Measurements from ENCODE around the gene RPL35A.
"Not testable (repeated sequence)": the region's sequence is repeated elsewhere in the genome, so short reads cannot be mapped to it uniquely, and the experiment has no call there.

The RPL35A gene

DNA sequence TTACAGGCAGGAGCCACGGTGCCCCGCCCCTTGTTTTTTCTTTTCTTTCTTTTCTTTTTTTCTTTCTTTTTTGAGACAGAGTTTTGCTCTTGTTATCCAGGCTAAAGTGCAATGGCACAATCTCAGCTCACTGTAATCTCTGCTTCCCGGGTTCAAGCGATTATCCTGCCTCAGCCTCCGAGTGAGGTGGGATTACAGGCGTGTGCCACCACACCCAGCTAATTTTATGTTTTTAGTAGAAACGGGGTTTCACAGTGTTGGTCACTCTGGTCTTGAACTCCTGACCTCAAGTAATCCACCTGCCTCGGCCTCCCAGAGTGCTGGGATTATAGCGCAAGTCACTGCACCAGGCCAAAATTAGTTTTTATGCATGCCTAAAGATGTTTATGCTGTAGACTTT is 2.5 kb downstream of the RPL35A start:
- DNase-seq (ENCODE audit: low read depth), result no peak

DNA sequence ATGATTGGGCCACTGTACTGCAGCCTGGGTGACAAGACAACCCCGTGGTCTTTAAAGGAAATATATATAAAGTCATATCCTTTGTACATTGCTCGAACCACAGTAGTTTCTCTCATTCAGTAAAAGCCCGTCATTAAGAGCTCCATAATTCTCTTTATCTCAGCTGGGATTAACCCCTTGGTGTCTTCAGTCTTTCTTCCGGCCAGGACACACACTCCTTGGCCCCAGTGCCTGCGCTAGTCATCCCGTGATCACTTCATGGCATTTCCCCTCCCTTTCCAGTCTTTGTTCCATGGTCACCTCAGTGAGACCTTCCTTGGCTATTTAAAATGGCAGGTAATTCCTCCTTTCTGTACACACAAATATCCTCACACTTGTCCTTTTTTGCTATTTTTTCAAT is 3.3 kb downstream of the RPL35A start:
- DNase-seq (ENCODE audit: low read depth), result no peak

DNA sequence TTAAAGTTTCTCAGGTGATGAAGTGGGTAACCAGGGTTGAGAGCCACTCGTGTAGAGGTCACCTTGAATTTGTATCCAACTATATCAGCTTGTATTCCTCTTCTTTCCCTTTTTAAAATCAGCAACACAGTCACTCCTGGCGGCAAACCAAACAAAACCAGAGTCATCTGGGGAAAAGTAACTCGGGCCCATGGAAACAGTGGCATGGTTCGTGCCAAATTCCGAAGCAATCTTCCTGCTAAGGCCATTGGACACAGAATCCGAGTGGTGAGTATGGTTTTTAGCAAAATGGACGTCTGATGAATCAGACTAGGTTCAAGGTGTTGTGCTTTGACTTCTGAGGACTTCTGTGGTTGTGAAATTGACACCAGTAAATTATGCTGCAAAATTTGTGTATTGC is 3.9 kb downstream of the RPL35A start:
- no peak for DNase-seq (ENCODE audit: low read depth)

DNA sequence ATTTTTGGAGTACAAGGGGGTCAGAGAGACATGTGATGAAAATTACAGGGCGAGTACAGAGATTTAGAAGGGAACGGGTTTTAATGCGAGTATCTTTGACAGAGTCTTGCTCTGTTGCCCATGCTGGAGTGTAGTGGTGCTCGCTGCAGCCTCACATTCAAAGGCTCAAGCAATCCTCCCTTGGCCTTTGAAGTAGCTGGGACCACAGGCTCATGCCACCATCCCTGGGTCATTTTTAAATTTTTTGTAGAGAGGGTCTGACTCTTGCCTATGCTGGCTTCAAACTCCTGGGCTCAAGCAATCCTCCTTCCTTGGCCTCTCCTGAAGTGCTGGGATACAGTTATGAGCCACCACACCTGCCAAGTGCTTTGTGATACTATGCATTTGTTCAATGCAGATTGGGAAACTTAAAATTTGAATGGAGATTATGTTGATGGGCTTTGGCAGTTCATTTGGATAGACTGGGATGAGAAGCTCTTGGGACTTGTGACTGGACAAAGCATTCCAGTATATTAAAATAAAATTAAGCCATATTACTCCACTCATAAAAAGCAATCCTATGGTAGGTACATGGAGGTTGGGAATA is 6.0 kb downstream of the RPL35A start:
- DNase-seq (ENCODE audit: low read depth), result no peak

DNA sequence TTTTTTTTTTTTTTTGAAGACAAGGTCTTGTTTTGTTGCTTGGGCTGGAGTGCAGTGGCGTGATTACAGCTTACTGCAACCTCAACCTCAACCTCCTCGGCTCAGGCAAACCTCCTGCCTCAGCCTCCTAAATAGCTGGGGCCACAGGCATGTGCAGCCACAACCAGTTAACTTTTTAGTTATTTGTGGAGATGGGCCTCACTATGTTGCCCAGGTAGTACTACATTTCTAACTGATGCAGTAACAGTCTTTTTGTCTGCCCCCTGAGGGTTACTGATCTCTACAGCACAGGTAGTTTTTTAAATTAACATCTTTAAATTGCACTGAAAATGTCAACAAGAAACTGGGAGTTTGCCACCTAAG is 6.6 kb downstream of the RPL35A start:
- no peak for DNase-seq (ENCODE audit: low read depth)

DNA sequence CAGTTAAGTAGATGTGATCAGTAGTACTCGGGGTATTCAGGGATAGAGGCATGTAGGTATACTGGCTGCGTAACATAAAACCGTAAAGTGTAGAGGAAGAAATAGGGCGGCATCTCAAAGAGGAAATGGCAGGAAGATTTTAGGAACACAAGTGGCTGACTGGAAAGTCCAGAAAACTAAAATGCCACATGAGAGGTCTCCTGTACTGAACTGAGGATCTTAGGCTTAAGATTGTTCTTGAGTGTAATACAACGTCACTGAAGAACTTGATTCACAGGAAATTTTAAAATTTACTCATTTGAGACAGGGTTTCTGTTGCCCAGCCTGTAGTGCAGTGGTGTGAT is 7.8 kb downstream of the RPL35A start:
- DNase-seq (ENCODE audit: low read depth), result no peak

DNA sequence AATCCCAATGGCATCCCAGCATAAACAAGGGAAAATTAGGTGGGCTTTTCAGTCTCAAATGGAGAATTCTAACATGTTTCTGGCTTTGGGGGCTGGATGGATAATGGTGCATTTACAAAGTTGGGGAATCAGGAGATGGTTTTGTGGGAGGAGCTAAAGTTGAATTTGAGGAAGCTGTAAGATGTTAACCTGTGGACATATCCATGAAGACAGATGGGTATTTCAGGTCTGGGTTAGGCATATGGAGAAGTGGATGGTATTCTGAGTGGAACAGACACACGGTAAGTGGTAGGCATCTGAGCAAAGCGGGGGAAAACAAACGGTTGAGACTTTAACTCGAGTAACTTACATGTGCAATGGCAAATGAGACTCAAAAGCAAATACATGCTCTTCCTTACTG is 8.4 kb downstream of the RPL35A start:
- no peak for DNase-seq (ENCODE audit: low read depth)

DNA sequence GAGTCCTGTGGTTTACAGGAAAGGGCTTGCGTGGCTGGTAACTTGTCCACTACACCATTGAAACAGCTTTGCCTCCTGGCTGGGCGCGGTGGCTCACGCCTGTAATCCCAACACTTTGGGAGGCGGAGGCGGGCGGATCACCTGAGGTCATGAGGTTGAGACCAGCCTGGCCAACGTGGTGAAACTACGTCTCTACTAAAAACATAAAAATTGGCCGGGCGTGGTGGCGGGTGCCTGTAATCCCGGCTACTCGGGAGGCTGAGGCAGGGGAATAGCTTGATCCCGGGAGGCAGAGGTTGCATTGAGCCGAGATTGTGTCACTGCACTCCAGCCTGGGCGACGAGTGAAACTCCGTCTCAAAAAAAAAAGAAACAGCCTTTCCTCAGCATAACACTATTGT is 8.9 kb downstream of the RPL35A start:
- not testable (repeated sequence) for DNase-seq (ENCODE audit: low read depth)

DNA sequence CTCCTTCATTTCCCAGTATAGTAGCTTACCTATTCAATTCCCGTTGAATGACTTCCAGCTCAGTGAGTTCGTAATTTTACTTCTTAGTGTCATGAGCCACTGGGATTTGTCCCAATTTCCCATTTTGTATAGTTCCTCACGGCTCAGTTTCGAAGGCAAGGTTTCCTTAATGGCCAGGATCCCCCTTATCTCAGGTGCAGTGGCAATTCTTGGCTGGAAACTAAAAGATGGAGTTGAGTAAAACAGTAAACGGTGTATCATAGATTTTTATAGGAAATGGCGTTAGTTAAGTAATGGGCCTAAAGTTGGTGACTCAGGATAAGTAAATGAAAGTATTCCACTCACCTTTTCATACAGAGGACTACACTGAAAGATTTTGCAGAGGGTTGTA is 9.5 kb downstream of the RPL35A start:
- DNase-seq (ENCODE audit: low read depth), result no peak

DNA sequence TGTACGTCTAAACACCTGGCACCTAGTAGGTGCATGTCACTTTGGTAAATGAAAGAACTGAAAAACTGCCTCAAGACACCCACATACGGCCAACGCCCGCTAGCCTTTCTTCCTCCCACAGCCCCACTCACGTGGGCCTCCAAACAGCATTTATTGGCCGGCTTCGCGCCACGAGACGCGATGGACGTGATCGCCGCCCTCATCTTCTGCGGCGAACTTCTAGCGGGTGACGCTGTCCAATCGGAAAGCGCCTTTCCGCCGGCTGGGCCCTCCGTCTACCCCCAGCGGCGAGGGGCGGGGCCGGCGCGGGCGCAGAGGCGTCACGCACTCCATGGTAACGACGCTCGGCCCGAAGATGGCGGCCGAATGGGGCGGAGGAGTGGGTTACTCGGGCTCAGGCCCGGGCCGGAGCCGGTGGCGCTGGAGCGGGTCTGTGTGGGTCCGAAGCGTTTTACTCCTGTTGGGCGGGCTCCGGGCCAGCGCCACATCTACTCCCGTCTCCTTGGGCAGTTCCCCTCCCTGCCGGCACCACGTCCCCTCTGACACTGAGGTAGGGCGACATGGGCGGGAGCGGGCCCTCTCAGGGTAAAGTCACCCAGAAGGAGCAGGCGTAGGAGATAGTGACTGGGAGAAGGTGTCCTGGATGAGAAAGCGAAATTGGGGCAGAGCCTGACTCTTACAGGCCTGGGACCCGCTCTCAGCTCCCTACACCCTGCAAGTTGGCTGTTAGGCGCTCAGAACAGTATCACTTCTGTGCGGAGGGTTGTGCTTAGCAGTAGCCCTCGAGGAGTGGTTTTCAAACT is 10.1 kb downstream of the RPL35A start, which contains the start of gene LMLN:
TSS of gene LMLN (plus strand) at position 327 of the 803 bp plus-strand sequence. CDS start at position 356, 29 bp downstream.
- DNase-seq (ENCODE audit: low read depth), result peak; percentile 90

DNA sequence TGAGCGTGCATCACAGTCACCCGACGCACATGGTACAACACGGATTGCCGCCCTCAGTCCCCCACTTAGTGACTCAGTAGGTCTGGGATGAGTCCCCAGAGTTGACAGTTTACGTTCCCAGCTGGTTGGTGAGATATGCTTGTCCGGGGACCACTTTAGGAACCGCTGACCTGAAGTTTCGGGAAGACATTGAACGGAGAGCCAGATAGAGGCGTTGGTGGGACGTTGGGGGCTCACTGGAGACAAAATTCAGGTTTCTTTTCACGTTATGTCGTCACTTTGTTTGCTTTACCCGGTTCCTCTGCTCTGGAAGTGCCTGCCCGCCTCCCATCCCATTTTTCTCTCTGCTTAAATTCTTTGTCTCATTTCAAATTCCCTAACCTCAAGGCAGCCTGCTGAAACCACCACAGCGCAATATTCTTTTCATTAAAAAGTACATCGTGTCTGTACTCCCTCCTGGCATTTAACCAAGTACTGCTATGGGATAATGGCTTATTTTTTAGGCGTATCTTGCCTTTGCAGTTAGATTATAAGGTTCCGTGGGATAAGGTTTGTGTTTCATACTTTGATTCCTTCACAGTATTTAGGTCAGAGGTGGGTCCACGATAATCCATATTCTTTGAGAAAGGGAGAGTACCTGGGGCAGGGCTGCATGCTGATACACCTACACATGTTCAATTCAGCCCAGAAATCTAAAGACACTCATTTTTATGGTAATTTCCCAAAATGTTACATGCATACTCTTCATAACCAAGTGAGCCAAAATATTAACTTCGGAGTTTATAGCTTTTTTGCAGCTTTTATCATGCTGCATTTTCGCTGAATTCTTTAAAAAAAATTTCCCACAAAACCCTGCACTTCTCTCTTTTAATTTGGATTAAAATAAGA is 10.9 kb downstream of the RPL35A start:
- no peak for DNase-seq (ENCODE audit: low read depth)

DNA sequence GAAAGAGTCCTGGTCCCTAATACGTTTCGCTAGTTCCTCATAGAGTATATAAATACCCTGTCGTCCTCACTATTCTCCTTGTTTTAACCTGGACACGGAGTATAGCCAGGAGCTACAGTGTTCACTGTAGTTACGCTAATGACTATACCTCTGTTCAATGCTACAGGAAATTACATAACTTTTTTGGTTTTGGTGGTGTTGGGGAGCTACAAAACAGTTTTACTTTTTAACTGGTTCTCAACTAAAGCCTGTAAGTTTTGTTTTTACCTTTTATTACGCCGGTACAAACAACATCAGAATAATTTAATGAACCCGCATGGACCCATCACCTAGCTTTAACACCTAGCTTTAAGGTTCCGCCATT is 11.6 kb downstream of the RPL35A start:
- DNase-seq (ENCODE audit: low read depth), result no peak

DNA sequence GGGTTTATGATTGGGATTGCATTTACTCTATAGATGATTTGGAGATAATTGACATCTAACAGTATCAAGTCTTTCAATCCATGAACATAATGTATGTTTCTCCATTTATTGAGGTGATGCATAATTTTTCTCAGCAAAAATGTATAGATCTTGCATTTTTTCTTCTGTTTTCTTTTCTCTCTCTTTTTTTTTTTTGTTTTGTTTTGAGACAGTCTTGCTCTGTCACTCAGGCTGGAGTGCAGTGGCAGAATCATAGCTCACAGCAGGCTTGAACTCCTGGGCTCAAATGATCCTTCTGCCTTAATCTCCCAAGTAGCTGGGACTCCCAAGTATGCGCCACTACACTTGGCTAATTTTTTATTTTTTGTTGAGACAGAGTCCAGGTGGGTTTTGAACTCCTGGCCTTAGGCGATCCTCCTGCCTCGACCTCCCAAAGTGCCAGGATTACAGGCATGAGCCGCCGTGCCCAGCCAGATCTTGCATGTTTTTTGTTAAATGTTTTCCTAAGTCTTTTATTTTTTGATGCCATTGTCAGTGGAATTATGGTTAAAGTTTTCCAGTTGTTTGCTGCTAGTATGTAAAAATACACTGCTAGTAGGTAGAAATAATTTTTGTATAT is 13.1 kb downstream of the RPL35A start:
- DNase-seq (ENCODE audit: low read depth), result no peak

DNA sequence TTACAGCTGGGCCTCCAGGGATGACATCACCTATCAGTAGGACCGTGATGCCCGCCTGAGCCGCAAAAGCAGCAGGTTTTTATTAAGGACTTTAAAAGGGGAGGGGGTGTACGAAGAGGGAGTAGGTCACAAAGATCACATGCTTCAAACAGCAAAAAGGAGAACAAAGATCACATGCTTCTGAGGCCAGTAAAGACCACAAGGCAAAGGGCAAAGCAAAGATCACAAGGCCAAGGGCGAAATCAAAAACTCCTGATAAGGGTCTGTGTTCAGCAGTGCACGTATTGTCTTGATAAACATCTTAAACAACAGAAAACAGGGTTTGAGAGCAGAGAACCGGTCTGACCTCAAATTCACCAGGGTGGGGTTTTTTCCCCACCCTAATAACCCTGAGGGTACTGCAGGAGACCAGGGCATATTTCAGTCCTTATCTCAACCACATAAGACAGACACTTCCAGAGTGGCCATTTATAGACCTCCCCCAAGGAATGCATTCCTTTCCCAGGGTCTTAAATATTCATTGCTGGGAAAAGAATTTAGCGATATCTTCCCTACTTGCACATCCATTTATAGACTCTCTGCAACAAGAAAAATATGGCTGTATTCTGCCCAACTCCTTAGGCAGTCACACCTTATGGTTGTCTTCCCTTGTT is 17.5 kb downstream of the RPL35A start:
- DNase-seq (ENCODE audit: low read depth), result not testable (repeated sequence)

DNA sequence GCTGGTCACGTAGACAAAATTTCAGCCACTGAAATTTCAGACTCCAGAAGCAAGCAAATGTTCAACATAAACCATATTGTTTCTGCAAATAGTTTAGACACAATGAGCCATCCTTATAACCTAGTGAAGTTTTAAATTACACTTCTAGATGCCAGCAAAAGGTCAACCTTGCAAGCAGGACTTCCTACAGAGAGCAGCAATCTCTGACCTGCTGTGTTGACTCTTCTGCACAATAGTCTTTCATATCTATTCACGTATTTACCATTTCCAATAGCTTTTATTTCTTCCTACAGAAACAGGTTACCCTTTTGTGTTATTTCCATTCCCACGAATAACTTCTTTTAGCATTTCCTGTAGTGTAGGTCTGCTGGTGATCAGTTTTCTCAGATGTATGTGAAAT is 20.6 kb downstream of the RPL35A start:
- DNase-seq (ENCODE audit: low read depth), result no peak

DNA sequence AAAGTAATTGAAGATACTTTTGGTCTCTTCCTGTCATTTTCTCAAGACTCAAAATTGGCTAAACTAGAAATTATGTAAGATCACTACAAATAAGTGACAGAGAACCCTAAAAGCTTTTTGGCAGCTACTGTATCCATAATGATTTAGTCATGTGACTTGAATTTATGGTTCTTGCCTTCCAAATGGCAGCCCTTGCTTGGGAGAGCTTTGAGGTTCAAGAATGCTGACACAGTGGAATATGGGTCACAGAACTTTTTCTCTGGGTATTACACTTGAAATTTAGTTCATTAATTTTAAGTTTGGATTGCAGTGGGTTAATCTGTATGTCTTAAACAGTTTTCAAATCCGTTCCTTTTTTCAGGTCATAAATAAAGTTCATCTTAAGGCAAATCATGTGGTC is 24.0 kb downstream of the RPL35A start:
- DNase-seq (ENCODE audit: low read depth), result no peak

DNA sequence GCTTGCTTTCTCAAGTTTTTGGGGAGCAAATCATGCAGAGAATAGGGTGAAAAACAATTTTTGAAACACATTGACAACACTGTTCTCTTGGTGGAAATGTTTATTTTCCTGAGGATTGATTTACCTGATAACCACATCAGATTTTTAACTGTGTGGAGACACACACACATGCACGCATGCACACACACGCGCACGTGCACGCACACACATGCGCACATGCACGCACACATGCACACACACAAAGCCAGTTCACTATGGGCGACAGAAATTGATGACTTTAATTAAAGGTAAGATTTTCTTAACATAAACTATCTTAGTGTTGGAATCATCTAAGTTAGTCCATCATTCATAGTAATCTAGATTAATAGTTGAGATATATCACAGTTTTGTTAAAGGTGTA is 25.3 kb downstream of the RPL35A start:
- DNase-seq (ENCODE audit: low read depth), result no peak

DNA sequence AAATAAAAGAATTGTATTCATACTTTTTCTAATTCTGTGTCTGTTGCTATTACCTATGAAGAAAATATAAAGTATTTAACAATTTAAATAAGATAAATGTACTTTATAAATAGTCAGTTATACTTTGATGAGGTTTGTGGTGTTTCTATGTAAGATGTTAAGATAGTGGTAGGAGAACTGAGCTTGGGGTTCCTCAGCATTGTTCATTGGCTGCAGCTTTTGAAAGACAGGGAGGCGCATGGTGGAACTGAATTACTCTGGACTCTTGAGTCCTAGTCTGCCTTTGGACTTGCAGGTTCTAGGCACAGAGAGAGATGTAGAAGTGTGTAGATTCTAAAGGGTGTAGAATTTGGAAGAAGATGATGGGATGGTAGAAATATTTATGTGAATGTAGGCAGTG is 33.1 kb downstream of the RPL35A start:
- DNase-seq (ENCODE audit: low read depth), result no peak

DNA sequence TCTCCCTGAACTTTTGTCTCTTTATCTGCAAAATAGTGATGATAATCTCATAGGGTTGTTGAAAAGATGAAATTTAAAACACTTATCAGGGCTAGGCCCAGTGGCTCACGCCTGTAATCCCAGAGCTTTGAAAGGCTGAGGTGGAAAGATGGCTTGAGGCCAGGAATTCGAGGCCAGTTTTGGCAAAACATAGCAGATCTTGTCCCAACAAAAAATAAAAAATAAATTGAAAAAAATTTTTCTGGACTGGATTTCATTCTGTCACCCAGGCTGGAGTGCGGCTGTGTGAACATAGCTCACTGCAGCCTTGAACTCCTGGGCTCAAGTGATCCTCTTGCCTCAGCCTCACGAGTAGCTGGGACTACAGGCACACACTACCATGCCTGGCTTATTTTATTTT is 39.7 kb downstream of the RPL35A start:
- no peak for DNase-seq (ENCODE audit: low read depth)

DNA sequence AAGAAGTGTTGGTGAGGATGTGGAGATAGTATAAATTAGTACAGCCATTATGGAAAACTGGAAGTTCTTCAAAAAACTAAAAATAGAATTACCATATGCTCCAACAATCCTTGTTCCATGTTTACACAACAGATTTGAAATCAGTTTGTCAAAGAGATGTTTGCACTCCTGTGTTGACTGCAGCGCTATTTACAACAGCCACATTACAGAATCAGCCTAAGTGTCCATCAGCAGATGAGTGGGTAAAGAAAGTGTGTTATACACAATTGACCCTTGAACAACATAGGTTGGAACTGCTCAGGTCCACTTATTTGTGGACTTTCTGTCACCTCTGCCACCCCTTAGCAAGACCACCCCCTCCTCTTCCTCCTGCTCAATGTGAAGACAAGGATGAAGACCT is 44.7 kb downstream of the RPL35A start:
- DNase-seq (ENCODE audit: low read depth), result no peak

DNA sequence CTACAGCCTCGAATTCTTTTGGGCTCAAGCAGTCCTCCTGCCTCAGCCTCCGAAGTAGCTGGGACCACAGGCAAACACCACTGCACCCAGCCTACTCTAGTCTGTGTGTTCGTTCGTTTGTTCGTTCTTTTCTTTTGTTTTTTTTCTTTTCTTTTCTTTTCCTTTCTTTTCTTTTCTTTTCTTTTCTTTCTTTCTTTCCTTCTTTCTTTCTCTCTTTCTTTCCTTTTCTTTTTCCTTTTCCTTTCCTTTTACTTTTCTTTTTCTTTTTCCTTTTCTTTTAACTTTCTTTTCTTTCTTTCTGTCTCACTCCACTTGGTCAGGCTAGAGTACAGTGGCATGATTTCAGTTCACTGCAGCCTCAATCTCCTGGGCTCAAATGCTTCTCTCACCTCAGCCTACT is 46.9 kb downstream of the RPL35A start:
- DNase-seq (ENCODE audit: low read depth), result no peak

DNA sequence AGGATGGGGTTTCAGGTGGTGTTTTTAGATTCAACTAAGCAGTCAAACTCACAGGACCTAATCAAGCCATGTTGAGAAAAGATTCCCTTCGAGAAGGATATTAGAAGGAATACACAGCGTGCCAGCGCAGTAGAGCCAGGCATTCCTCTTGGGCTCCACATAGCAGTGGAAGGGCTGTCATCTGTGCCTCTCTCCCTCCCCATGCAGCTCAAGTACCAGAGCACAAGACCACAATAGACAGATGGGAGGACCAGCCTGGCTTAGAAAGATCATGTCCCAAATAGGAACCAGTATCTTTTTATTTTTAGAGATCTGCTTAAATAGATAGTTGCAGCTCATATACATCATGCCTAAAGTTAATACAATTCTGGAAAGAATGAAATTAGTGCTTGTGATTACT is 47.9 kb downstream of the RPL35A start:
- no peak for DNase-seq (ENCODE audit: low read depth)

Measured in HS-27A (cell line).